Loucy (cell line): Measurements from ENCODE around the gene TMEM161A.
"Not testable (repeated sequence)": the region's sequence is repeated elsewhere in the genome, so short reads cannot be mapped to it uniquely, and the experiment has no call there.

Experiments used
- H2AFZ ChIP-seq: fragments of 200-600 bp; sonication (generic); 2 replicates; pipeline ENCODE4 v1.6.0; 2016; ENCODE audit warnings: antibody characterized with exemption, mild to moderate bottlenecking, low read length, moderate library complexity
- H3F3A ChIP-seq: fragments of 200-600 bp; 2 replicates; pipeline ENCODE4 v1.6.0; 2016; ENCODE audit warnings: antibody characterized with exemption, low read depth, mild to moderate bottlenecking
- H3K27me3 ChIP-seq: fragments of 200-600 bp; sonication (generic); 2 replicates; pipeline ENCODE4 v1.6.1; 2014; ENCODE audit warnings: low read length, mild to moderate bottlenecking; ENCODE audit not compliant: insufficient read depth, poor library complexity, severe bottlenecking
- H3K36me3 ChIP-seq: fragments of 200-600 bp; sonication (generic); 2 replicates; pipeline ENCODE4 v1.6.1; 2016; ENCODE audit warnings: low read length; ENCODE audit not compliant: insufficient read depth
- H3K4me1 ChIP-seq: fragments of 200-600 bp; sonication (generic); 2 replicates; pipeline ENCODE4 v1.5.1; 2014; ENCODE audit warnings: low read length, mild to moderate bottlenecking; ENCODE audit not compliant: insufficient read depth, poor library complexity, severe bottlenecking
- H3K4me2 ChIP-seq: fragments of 200-600 bp; sonication (generic); 2 replicates; pipeline ENCODE4 v1.6.0; 2014; ENCODE audit warnings: antibody characterized with exemption, low read length, low read depth, mild to moderate bottlenecking; ENCODE audit not compliant: poor library complexity, severe bottlenecking
- H3K4me3 ChIP-seq: fragments of 200-600 bp; sonication (generic); 2 replicates; pipeline ENCODE4 v1.5.1; 2014; ENCODE audit warnings: low read length, mild to moderate bottlenecking, mixed read lengths; ENCODE audit not compliant: poor library complexity, severe bottlenecking
- H3K79me2 ChIP-seq: fragments of 200-600 bp; sonication (generic); 2 replicates; pipeline ENCODE4 v1.6.1; 2014; ENCODE audit warnings: low read length; ENCODE audit not compliant: insufficient read depth
- H3K9ac ChIP-seq: fragments of 200-600 bp; sonication (generic); 2 replicates; pipeline ENCODE4 v1.6.0; 2014; ENCODE audit warnings: mild to moderate bottlenecking, low read depth, low read length, moderate library complexity; ENCODE audit not compliant: poor library complexity, severe bottlenecking
- H3K9me2 ChIP-seq: fragments of 200-600 bp; sonication (generic); replicated peaks from 2 replicates; pipeline ENCODE4 v1.6.1; 2016; ENCODE audit warnings: low read depth, low read length, mixed read lengths
- H3K9me3 ChIP-seq: fragments of 200-600 bp; sonication (generic); 2 replicates; pipeline ENCODE4 v1.6.1; 2014; ENCODE audit warnings: mild to moderate bottlenecking, antibody characterized with exemption, low read length, low read depth; ENCODE audit not compliant: insufficient read depth
- H4K20me1 ChIP-seq: fragments of 200-600 bp; sonication (generic); 2 replicates; pipeline ENCODE4 v1.6.0; 2014; ENCODE audit warnings: antibody characterized with exemption, low read length, mild to moderate bottlenecking; ENCODE audit not compliant: insufficient read depth, poor library complexity, severe bottlenecking
- CTCF ChIP-seq: fragments of 200-600 bp; sonication (generic); conservative IDR thresholded peaks from 2 replicates; pipeline ENCODE4 v1.5.1; 2014; ENCODE audit warnings: mild to moderate bottlenecking, antibody characterized with exemption, low read length
- EZH2phosphoT487 ChIP-seq: fragments of 200-600 bp; IDR thresholded peaks from 2 replicates; pipeline ENCODE4 v1.6.1; 2018; ENCODE audit warnings: antibody characterized with exemption, mild to moderate bottlenecking, moderate library complexity, borderline replicate concordance

The TMEM161A gene

GRCh38 chr19:19103167-19103566 lies 35.1 kb downstream of the TMEM161A start:
- H3K36me3 ChIP-seq: peaks cover 10% of the 10 kb centered on the region; the same call in 1 of the 2 replicates
- H3K4me1 ChIP-seq: no peaks in the 10 kb centered on the region
- TF ChIP-seq EZH2phosphoT487 (no peak), CTCF (no peak)
- no peaks in the 10 kb centered on the region for H3K9me2 ChIP-seq
- no peak overlapping the region for H3K4me3 ChIP-seq
- H4K20me1 ChIP-seq: no peaks in the 10 kb centered on the region
- H3K9ac ChIP-seq: no peak overlapping the region
- no peak overlapping the region for H3K4me2 ChIP-seq
- no peak overlapping the region for H2AFZ ChIP-seq
- H3K27me3 ChIP-seq: no peaks in the 10 kb centered on the region
- H3K79me2 ChIP-seq: no peaks in the 10 kb centered on the region
- no peaks in the 10 kb centered on the region for H3F3A ChIP-seq
- no peaks in the 10 kb centered on the region for H3K9me3 ChIP-seq

GRCh38 chr19:19102566-19102965 lies 35.7 kb downstream of the TMEM161A start:
- not testable (repeated sequence) for H3F3A ChIP-seq, H3K4me3 ChIP-seq, H3K27me3 ChIP-seq, H4K20me1 ChIP-seq, H2AFZ ChIP-seq, H3K9me2 ChIP-seq, H3K9ac ChIP-seq, H3K79me2 ChIP-seq, H3K4me1 ChIP-seq, H3K9me3 ChIP-seq, H3K4me2 ChIP-seq
- peaks cover 10% of the 10 kb centered on the region; the same call in 1 of the 2 replicates for H3K36me3 ChIP-seq

- Histone ChIP-seq H3K79me2 (no peaks in the 10 kb centered on the region), H2AFZ (no peak overlapping the region), H3K36me3 (peaks cover 10% of the 10 kb centered on the region; the same call in 1 of the 2 replicates), H3F3A (no peaks in the 10 kb centered on the region), H3K27me3 (no peaks in the 10 kb centered on the region), H3K4me3 (no peak overlapping the region), H3K9me2 (no peaks in the 10 kb centered on the region), H3K4me1 (no peaks in the 10 kb centered on the region), H3K9me3 (no peaks in the 10 kb centered on the region), H3K9ac (no peak overlapping the region), H3K4me2 (no peak overlapping the region), H4K20me1 (no peaks in the 10 kb centered on the region)
- no peak for TF ChIP-seq EZH2phosphoT487
- no peak for TF ChIP-seq CTCF
These were observed 36.7 kb downstream of the TMEM161A start for GRCh38 chr19:19101540-19101939.
